CD14-positive monocyte (primary cell): ENCODE measurements around the gene KCNJ10. TPM values are rescaled to one million over a fixed set of nuclear protein-coding genes. Genes with fewer than 3 reads are reported as not detected.

Experiments
- DNase-seq, 3 donors: peaks; one replicate each; pipeline ENCODE4 v3.0.0-alpha.2; 2011 to 2022
- H2AFZ ChIP-seq: 2 replicates; pipeline ENCODE4 v1.6.0; 2012; ENCODE audit warnings: mild to moderate bottlenecking, low read depth, low read length, inconsistent platforms; ENCODE audit not compliant: insufficient read depth, poor library complexity, severe bottlenecking
- H3K27ac ChIP-seq, 2 donors: 1 replicate in 1 of 2; 2 replicates in 1 of 2; pipeline ENCODE4 v1.5.1; 2012 to 2013; ENCODE audit warnings: low read length in 2 of 2, control low read depth in 1 of 2, inconsistent platforms in 1 of 2, low read depth in 1 of 2, mild to moderate bottlenecking in 1 of 2
- H3K27me3 ChIP-seq, 2 donors: one replicate each; pipeline versions ENCODE4 v1.6.0 to v1.6.1; 2011 to 2013; ENCODE audit warnings: low read length in 2 of 2; ENCODE audit not compliant: control insufficient read depth in 2 of 2, insufficient read depth in 2 of 2
- H3K36me3 ChIP-seq, 2 donors: replicated peaks in 1 of 2; 1 replicate in 1 of 2; 2 replicates in 1 of 2; pipeline versions ENCODE4 v1.5.1 to v1.6.1; 2012 to 2013; ENCODE audit warnings: low read length in 2 of 2, control low read depth in 1 of 2, inconsistent platforms in 1 of 2, mild to moderate bottlenecking in 1 of 2; ENCODE audit not compliant: insufficient read depth in 2 of 2, control insufficient read depth in 1 of 2
- H3K4me1 ChIP-seq, 2 donors: 1 replicate in 1 of 2; 2 replicates in 1 of 2; pipeline versions ENCODE4 v1.5.1 to v1.6.1; 2012 to 2013; ENCODE audit warnings: low read length in 2 of 2, control low read depth in 1 of 2, inconsistent platforms in 1 of 2, mild to moderate bottlenecking in 1 of 2, moderate library complexity in 1 of 2; ENCODE audit not compliant: insufficient read depth in 2 of 2, control insufficient read depth in 1 of 2
- H3K4me2 ChIP-seq: replicated peaks from 2 replicates; pipeline ENCODE3; 2012; ENCODE audit warnings: low read length, moderate library complexity, mild to moderate bottlenecking; ENCODE audit not compliant: poor library complexity, severe bottlenecking; ENCODE audit errors: extremely low read depth
- H3K4me3 ChIP-seq, 3 experiments: fragments of 200-600 bp in 1 of 3; sonication (generic) in 1 of 3; replicated peaks in 1 of 3; 1 replicate in 2 of 3; 2 replicates in 1 of 3; pipeline ENCODE4 v1.5.1; 2011 to 2013; ENCODE audit warnings: low read length in 3 of 3, mild to moderate bottlenecking in 3 of 3, control low read depth in 2 of 3, low read depth in 2 of 3, inconsistent platforms in 1 of 3, moderate library complexity in 1 of 3
- H3K79me2 ChIP-seq: 2 replicates; pipeline ENCODE4 v1.6.0; 2012; ENCODE audit warnings: mild to moderate bottlenecking, control low read depth, inconsistent platforms, low read length, moderate library complexity; ENCODE audit not compliant: insufficient read depth
- H3K9ac ChIP-seq: 2 replicates; pipeline ENCODE4 v1.6.0; 2017; ENCODE audit warnings: low read length, mild to moderate bottlenecking; ENCODE audit not compliant: insufficient read depth, poor library complexity, severe bottlenecking
- H3K9me3 ChIP-seq, 2 donors: replicated peaks in 1 of 2; 1 replicate in 1 of 2; 2 replicates in 1 of 2; pipeline versions ENCODE4 v1.5.1 to v1.6.1; 2012 to 2013; ENCODE audit warnings: low read length in 2 of 2, control low read depth in 1 of 2; ENCODE audit not compliant: control insufficient read depth in 1 of 2, insufficient read depth in 1 of 2
- H4K20me1 ChIP-seq: 2 replicates; pipeline ENCODE4 v1.6.0; 2012; ENCODE audit warnings: mild to moderate bottlenecking, low read length, control low read depth, moderate library complexity; ENCODE audit not compliant: insufficient read depth
- H3K27ac Mint-ChIP-seq, 7 donors: one replicate each; pipeline ENCODE4 v1.8.0; 2020; ENCODE audit warnings: mild to moderate bottlenecking in 7 of 7, mixed read lengths in 7 of 7, moderate library complexity in 6 of 7, inconsistent platforms in 2 of 7
- H3K27me3 Mint-ChIP-seq, 3 donors: one replicate each; pipeline ENCODE4 v1.8.0; 2021 to 2022; ENCODE audit warnings: low read depth in 3 of 3, mild to moderate bottlenecking in 3 of 3, mixed read lengths in 3 of 3, moderate library complexity in 3 of 3, inconsistent platforms in 1 of 3
- H3K36me3 Mint-ChIP-seq, 2 donors: one replicate each; pipeline ENCODE4 v1.8.0; 2020; ENCODE audit warnings: mixed read lengths in 2 of 2, inconsistent platforms in 1 of 2, mild to moderate bottlenecking in 1 of 2
- H3K4me1 Mint-ChIP-seq: one replicate; pipeline ENCODE4 v1.8.0; 2020; ENCODE audit warnings: mild to moderate bottlenecking, mixed read lengths
- H3K4me3 Mint-ChIP-seq, 2 donors: one replicate each; pipeline ENCODE4 v1.8.0; 2020; ENCODE audit warnings: mild to moderate bottlenecking in 2 of 2, mixed read lengths in 2 of 2, moderate library complexity in 1 of 2
- H3K9me3 Mint-ChIP-seq, 7 donors: one replicate each; pipeline ENCODE4 v1.8.0; 2020 to 2022; ENCODE audit warnings: mixed read lengths in 7 of 7, mild to moderate bottlenecking in 6 of 7, moderate library complexity in 6 of 7, inconsistent platforms in 2 of 7
- WGBS: methylation state at CpG from one replicate; pipeline ENCODE4 v1.1.5; 2013; ENCODE audit warnings: missing lambda C conversion rate; ENCODE audit not compliant: insufficient coverage; 5-methylcytosine and 5-hydroxymethylcytosine counted together
- intact Hi-C, 2 donors: fragments of 100-400 bp; cut with micrococcal nuclease; formaldehyde crosslinking; loops; one replicate each; pipeline versions ENCODE4 v1.15.0 to v1.15.1; 2023
- polyA plus RNA-seq, 3 donors: library from polyadenylated mRNA; depleted of rRNA in 1 of 3; unstranded in 2 of 3; stranded (reverse) in 1 of 3; fragments of 300-500 nt in 2 of 3; fragments of >200 nt in 1 of 3; fragmentation: Illumina TruSeq in 2 of 3; gene quantifications; 1 replicate in 2 of 3; 2 replicates in 1 of 3; pipeline ENCODE4 v1.2.3, GENCODE V29; 2012 to 2021
- TF ChIP-seq, protein P1 (sequence below): fragments of 200-600 bp; IDR thresholded peaks from one replicate; pipeline ENCODE4 v1.8.0; 2022; ENCODE audit warnings: antibody characterized with exemption, mild to moderate bottlenecking

KCNJ10 gene
- polyA plus RNA-seq, 3 donors = 0.23 TPM; not detected in 2

DNA sequence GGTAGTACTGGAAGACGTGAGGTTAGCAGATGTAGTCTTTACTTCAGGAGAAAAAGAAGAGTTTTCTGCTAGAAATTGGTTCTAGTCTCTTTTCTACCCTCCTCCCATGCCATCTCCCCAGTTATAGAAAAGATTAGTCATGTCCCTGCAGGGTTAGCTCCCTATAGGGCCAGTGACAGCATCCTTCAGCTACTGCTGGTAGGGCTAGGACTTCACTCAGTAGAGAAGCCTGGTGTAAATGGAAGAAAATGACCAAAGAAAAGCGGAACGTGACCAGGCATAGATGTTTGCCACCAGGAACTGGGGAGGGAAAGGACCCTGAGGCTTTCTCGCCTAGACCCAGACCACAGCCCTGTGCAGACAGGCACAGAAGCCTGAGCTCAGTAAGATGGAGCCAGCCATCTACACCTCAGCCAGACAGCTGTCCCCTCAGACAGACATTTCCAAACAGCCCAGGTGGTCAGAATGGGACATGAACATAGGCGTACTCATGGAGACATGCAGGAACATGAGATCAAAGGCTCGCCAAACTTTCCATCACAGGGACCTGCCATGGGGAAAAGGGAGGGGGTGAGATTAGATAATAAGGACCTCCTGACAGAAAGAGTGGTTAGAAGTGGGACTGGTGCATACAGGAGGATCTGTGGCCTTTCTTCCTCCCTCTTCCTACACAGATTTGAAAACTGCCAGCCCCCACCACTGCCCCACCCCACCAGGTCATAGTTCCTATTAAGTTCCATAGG is 92.4 kb downstream of the KCNJ10 start:
- no peaks in the 10 kb centered on the region for H3K79me2 ChIP-seq
- intact Hi-C loops = no loop called here
- H4K20me1 ChIP-seq = no peaks in the 10 kb centered on the region
- no peak overlapping the region for H3K4me3 ChIP-seq
- H3K9ac ChIP-seq = no peak overlapping the region
- H3K27ac Mint-ChIP-seq = no peak overlapping the region
- WGBS = 96% methylated on average over 3 of the region's 6 CpGs
- H2AFZ ChIP-seq = no peak overlapping the region
- peaks cover 0 to 1% (median 0%) of the 10 kb centered on the region in 7 donors for H3K9me3 Mint-ChIP-seq
- H3K4me3 Mint-ChIP-seq = peak overlapping the region in 1 of 2 donors; percentile 3
- H3K27ac ChIP-seq = no peak overlapping the region
- H3K36me3 ChIP-seq = no peaks in the 10 kb centered on the region
- peaks cover 11 to 26% (median 17%) of the 10 kb centered on the region in 3 donors for H3K27me3 Mint-ChIP-seq
- no peak overlapping the region for H3K4me2 ChIP-seq
- H3K4me1 Mint-ChIP-seq = peaks cover 3% of the 10 kb centered on the region
- no peak for DNase-seq
- H3K27me3 ChIP-seq = peaks cover 4 to 22% of the 10 kb centered on the region in 2 donors
- no peaks in the 10 kb centered on the region for H3K36me3 Mint-ChIP-seq
- no peaks in the 10 kb centered on the region for H3K9me3 ChIP-seq
- H3K4me1 ChIP-seq = no peaks in the 10 kb centered on the region
- TF ChIP-seq, protein P1, sequence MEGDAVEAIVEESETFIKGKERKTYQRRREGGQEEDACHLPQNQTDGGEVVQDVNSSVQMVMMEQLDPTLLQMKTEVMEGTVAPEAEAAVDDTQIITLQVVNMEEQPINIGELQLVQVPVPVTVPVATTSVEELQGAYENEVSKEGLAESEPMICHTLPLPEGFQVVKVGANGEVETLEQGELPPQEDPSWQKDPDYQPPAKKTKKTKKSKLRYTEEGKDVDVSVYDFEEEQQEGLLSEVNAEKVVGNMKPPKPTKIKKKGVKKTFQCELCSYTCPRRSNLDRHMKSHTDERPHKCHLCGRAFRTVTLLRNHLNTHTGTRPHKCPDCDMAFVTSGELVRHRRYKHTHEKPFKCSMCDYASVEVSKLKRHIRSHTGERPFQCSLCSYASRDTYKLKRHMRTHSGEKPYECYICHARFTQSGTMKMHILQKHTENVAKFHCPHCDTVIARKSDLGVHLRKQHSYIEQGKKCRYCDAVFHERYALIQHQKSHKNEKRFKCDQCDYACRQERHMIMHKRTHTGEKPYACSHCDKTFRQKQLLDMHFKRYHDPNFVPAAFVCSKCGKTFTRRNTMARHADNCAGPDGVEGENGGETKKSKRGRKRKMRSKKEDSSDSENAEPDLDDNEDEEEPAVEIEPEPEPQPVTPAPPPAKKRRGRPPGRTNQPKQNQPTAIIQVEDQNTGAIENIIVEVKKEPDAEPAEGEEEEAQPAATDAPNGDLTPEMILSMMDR = no peak

DNA sequence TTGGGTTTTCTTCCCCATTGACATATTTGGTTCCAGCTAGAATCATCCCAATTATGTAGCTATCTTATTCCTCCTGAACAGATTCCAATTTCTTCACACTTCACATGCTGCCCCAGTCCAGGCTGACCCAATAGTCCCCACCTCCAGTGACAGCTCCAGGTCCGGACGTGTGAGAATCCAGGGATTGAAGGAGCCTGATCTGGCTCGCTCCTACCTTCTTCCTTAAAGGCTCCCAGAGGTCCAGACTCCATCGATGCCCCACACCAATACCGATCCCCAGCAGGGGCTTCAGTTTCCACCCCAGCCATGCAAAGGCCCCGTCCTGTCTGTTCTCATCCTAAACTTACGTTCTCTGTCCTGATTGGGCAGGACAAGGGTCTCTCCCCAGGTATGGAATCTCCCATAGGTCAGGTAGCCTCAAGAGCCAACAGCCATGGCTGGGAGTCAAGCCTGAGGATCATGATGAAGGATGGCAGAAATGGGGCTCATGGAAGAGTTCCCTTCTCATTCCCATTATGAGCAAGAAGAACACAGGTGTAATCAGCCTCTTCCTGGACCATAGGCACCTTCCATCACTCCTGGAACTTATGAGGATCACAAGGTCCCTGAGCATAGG is 95.5 kb downstream of the KCNJ10 start:
- no peaks in the 10 kb centered on the region for H3K36me3 ChIP-seq
- no peak overlapping the region for H2AFZ ChIP-seq
- peaks cover 3 to 14% (median 11%) of the 10 kb centered on the region in 3 donors for H3K27me3 Mint-ChIP-seq
- peaks cover 0 to 1% (median 0%) of the 10 kb centered on the region in 7 donors for H3K9me3 Mint-ChIP-seq
- no peak overlapping the region for H3K27ac Mint-ChIP-seq
- no peaks in the 10 kb centered on the region for H3K4me1 Mint-ChIP-seq
- H3K36me3 Mint-ChIP-seq = no peaks in the 10 kb centered on the region
- no peaks in the 10 kb centered on the region for H3K9me3 ChIP-seq
- no peak for DNase-seq
- 95% methylated on average over 6 of the region's 7 CpGs for WGBS
- no peaks in the 10 kb centered on the region for H3K79me2 ChIP-seq
- intact Hi-C loops = no loop called here
- no peak overlapping the region for H3K4me2 ChIP-seq
- H3K27ac ChIP-seq = no peak overlapping the region
- H3K4me3 ChIP-seq = no peak overlapping the region
- peaks cover 0 to under 1% of the 10 kb centered on the region in 2 donors for H3K4me1 ChIP-seq
- no peak overlapping the region for H3K4me3 Mint-ChIP-seq
- TF ChIP-seq, protein P1 = no peak
- no peak overlapping the region for H3K9ac ChIP-seq
- H4K20me1 ChIP-seq = no peaks in the 10 kb centered on the region
- H3K27me3 ChIP-seq = peaks cover 4 to 15% of the 10 kb centered on the region in 2 donors
